HEK293T (cell line): ENCODE measurements around the gene PGAP2.

Source experiments
- CTCF ChIA-PET: fragments of 350-600 bp; formaldehyde crosslinking; extraction: SDS; loops from one replicate; lab custom pipeline; 2021; ENCODE audit warnings: antibody characterized with exemption, inconsistent platforms; lab: Yijun Ruan, JAX
- POLR2A ChIA-PET: fragments of 350-600 bp; formaldehyde crosslinking; extraction: SDS; loops from one replicate; lab custom pipeline; 2020; ENCODE audit warnings: antibody characterized with exemption, inconsistent platforms; lab: Yijun Ruan, JAX
- DNase-seq: peaks from one replicate; pipeline ENCODE4 v3.0.0; 2012; ENCODE audit warnings: mixed read lengths; ENCODE audit errors: extremely low spot score
- ARNT ChIP-seq: fragments of 450-650 bp; IDR thresholded peaks from 2 replicates; pipeline ENCODE4 v1.6.1; 2017; ENCODE audit warnings: mild to moderate bottlenecking
- BHLHE40 ChIP-seq: fragments of 450-650 bp; IDR thresholded peaks from 2 replicates; pipeline ENCODE4 v1.6.1; 2016; ENCODE audit warnings: mild to moderate bottlenecking, moderate library complexity, borderline replicate concordance
- CTBP1 ChIP-seq: fragments of 450-650 bp; IDR thresholded peaks from 2 replicates; pipeline ENCODE4 v1.6.1; 2016; ENCODE audit warnings: borderline replicate concordance
- ELF4 ChIP-seq: fragments of 450-650 bp; IDR thresholded peaks from 2 replicates; pipeline ENCODE4 v1.6.1; 2017; ENCODE audit warnings: antibody characterized with exemption
- FOXA1 ChIP-seq: fragments of 450-650 bp; IDR thresholded peaks from 2 replicates; pipeline ENCODE4 v1.6.1; 2016; ENCODE audit warnings: mild to moderate bottlenecking
- FOXK2 ChIP-seq: fragments of 450-650 bp; IDR thresholded peaks from 2 replicates; pipeline ENCODE4 v1.6.1; 2016; ENCODE audit warnings: mild to moderate bottlenecking
- FOXM1 ChIP-seq: fragments of 450-650 bp; IDR thresholded peaks from 2 replicates; pipeline ENCODE4 v1.6.1; 2017; ENCODE audit warnings: mild to moderate bottlenecking, borderline replicate concordance
- HDGF ChIP-seq: fragments of 450-650 bp; IDR thresholded peaks from 2 replicates; pipeline ENCODE4 v1.6.1; 2017; ENCODE audit warnings: antibody characterized with exemption, borderline replicate concordance
- L3MBTL2 ChIP-seq: fragments of 450-650 bp; conservative IDR thresholded peaks from 2 replicates; pipeline ENCODE4 v1.6.1; 2016; ENCODE audit warnings: mild to moderate bottlenecking
- LEF1 ChIP-seq: fragments of 450-650 bp; IDR thresholded peaks from 2 replicates; pipeline ENCODE4 v1.6.1; 2017; ENCODE audit warnings: mild to moderate bottlenecking, borderline replicate concordance
- NFRKB ChIP-seq: fragments of 450-650 bp; IDR thresholded peaks from 2 replicates; pipeline ENCODE4 v1.6.1; 2016; ENCODE audit warnings: mild to moderate bottlenecking, moderate library complexity
- PKNOX1 ChIP-seq: fragments of 450-650 bp; IDR thresholded peaks from 2 replicates; pipeline ENCODE4 v1.6.1; 2016
- SP1 ChIP-seq: fragments of 450-650 bp; IDR thresholded peaks from 2 replicates; pipeline ENCODE4 v1.6.1; 2017
- SUZ12 ChIP-seq: fragments of 450-650 bp; IDR thresholded peaks from 2 replicates; pipeline ENCODE4 v1.6.1; 2016; ENCODE audit warnings: mild to moderate bottlenecking
- TARDBP ChIP-seq: fragments of 450-650 bp; IDR thresholded peaks from 2 replicates; pipeline ENCODE4 v1.6.1; 2016
- ZNF384 ChIP-seq: fragments of 450-650 bp; IDR thresholded peaks from 2 replicates; pipeline ENCODE4 v1.6.1; 2016

Gene PGAP2

GRCh38 chr11:3845670-3846069 is 37.3 kb downstream of the PGAP2 start:
- TF ChIP-seq ELF4 (no peak), ARNT (no peak), LEF1 (no peak), FOXK2 (no peak)
- no peak for DNase-seq
- CTCF ChIA-PET, result interaction anchor here (0.9 to 4.6 kb wide), 2 partner anchors 9 to 227 kb away, joined by 3 to 28 read pairs; partner anchors contain the start of gene STIM1
- POLR2A ChIA-PET, result interaction anchor here (1.4 kb wide), 1 partner anchor 9 kb away, joined by 4 read pairs; the partner anchor contains the start of gene STIM1

DNA sequence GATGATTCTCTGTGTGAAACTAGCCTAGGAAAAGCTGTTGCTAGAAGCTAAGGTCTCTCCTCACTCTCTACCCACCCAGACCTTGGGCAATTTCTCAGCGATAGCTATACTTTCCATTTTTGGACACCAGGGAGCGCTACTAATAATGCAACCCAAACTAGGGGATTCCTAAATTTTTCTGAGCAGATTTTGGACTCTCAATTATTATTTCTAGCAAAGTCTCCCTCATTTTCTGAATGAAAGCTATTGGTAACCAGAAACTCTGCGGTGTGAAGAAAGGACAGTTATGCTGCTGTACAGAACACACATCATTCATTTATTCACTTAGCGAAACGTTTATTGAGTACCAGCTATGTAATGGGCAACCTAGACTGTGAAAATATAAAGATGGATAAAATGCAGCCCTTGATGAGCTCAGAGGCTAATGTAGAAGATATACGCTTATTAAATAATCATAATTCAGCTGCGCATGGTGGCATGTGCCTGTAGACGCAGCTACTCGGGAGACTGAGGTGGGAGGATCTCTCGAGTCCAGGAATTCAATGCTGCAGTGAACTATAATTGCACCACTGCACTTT is 41.0 kb downstream of the PGAP2 start:
- CTCF ChIA-PET, result interaction anchor here (0.6 to 3.9 kb wide), 18 partner anchors 8 to 1788 kb away, joined by 3 to 71 read pairs (median 4); no protein-coding TSS in a partner anchor
- no peak for TF ChIP-seq BHLHE40
- TF ChIP-seq HDGF, result no peak
- TF ChIP-seq SP1, result no peak
- TF ChIP-seq FOXA1, result no peak
- DNase-seq, result peak; percentile 59
- POLR2A ChIA-PET, result interaction anchor here (1.1 to 1.3 kb wide), 2 partner anchors 9 to 224 kb away, joined by 3 read pairs; partner anchors contain the start of gene RHOG

DNA sequence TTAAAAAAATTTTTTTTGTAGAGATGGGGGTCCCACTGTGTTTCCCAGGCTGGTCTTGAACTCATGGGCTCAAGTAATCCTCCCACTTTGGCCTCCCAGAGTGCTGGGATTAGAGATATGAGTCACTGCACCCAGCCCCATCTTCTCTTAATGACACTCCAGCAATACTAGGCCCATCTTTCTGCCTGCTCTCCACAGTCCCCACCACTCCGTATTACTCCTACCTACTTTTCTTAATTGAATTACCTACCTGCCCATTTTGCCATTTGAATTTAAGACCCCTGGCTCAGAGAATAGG is 45.1 kb downstream of the PGAP2 start:
- DNase-seq, result no peak
- ChIA-PET POLR2A (interaction anchor here (3.6 kb wide), 1 partner anchor 12 kb away, joined by 25 read pairs; the partner anchor contains the start of gene RHOG), CTCF (interaction anchor here (0.7 to 3.6 kb wide), 3 partner anchors 12 to 220 kb away, joined by 4 to 49 read pairs (median 5); no protein-coding TSS in a partner anchor)
- TF ChIP-seq FOXA1 (no peak), PKNOX1 (no peak), SP1 (no peak), L3MBTL2 (no peak), ZNF384 (no peak), CTBP1 (no peak), FOXM1 (no peak), NFRKB (no peak), SUZ12 (no peak), FOXK2 (no peak), LEF1 (no peak), TARDBP (no peak), HDGF (no peak), ELF4 (no peak), ARNT (no peak), BHLHE40 (no peak)

DNA sequence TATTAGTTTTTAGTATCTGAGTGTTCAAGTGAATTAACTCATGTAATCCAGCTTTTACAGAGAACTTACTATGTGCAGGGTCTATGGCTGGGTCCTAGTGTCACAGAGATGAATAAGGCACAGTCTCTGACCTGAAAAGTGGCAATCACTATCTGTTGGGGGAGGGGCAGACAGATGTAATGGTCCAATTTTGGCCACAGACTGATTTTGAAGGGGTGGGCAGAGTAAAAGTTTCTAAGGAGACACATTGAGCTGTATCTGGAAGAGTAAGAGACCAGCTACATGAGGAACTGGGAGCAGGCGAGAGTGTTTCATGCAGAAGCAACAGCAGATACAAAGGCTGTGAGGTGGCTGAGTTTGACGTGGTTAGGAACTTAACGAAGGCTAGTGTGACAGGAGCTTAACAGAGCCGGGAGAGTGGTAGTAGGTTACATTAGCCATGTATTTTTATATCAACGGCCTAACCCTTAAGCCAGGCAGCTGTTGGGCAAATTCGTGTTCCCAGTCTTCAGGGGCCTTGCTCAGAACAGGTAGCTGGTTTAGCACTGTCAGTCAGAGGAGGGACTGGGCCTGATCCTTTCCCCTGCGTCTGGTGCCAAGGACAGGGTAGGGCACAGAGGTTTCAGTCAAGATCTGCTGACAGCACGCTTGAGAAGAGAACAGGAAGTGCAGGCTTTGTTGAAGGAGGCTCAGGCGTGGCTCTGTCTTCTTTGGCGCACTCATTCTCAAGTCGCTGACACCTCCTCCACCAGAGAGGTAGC is 45.7 kb downstream of the PGAP2 start:
- DNase-seq, result no peak
- ChIA-PET CTCF (interaction anchor here (0.7 to 3.6 kb wide), 21 partner anchors 9 to 251 kb away, joined by 3 to 49 read pairs (median 5); partner anchors contain the start of genes PGAP2 and RHOG), POLR2A (interaction anchor here (0.8 to 3.6 kb wide), 13 partner anchors 8 to 218 kb away, joined by 4 to 25 read pairs (median 5); partner anchors contain the start of gene RHOG)
- TF ChIP-seq ELF4 (no peak), LEF1 (no peak), BHLHE40 (no peak), NFRKB (no peak), FOXK2 (no peak), ZNF384 (no peak), SUZ12 (no peak), SP1 (no peak)

- CTCF ChIA-PET, result interaction anchor here (0.8 to 3.6 kb wide), 20 partner anchors 10 to 250 kb away, joined by 3 to 49 read pairs (median 6); partner anchors contain the start of genes PGAP2 and RHOG
- POLR2A ChIA-PET, result interaction anchor here (0.8 to 3.6 kb wide), 17 partner anchors 9 to 226 kb away, joined by 3 to 25 read pairs (median 5); partner anchors contain the start of genes NUP98 and RHOG
- no peak for DNase-seq
- TF ChIP-seq LEF1, result no peak
- no peak for TF ChIP-seq FOXK2
- no peak for TF ChIP-seq HDGF
- no peak for TF ChIP-seq ELF4
- TF ChIP-seq TARDBP, result no peak
These were observed 46.3 kb downstream of the PGAP2 start for GRCh38 chr11:3854660-3854976.

- TF ChIP-seq L3MBTL2 (peak; percentile 60; the same call in 1 of the 2 replicates), FOXM1 (0 out of 2 replicates have a peak, but pooled peaks have one; percentile 33), SUZ12 (no peak)
- CTCF ChIA-PET, result interaction anchor here (0.6 to 3.6 kb wide), 22 partner anchors 9 to 250 kb away, joined by 3 to 49 read pairs (median 5); partner anchors contain the start of genes PGAP2 and RHOG
- DNase-seq, result peak; percentile 93
- POLR2A ChIA-PET, result interaction anchor here (0.6 to 3.6 kb wide), 21 partner anchors 9 to 226 kb away, joined by 3 to 25 read pairs (median 4); partner anchors contain the start of genes NUP98 and RHOG
These were observed 46.8 kb downstream of the PGAP2 start, which contains the start of gene STIM1 for GRCh38 chr11:3854977-3855807. TSS of gene STIM1 (plus strand) at chr11:3855664. CDS start at chr11:3856271, 607 bp downstream.
